GM18517 (cell line): ENCODE results near the gene ELAC2.

Experiments used
- ATAC-seq: cut with Tn5 transposase; IDR thresholded peaks from one replicate; pipeline ENCODE4 v1.9.1; 2021; ENCODE audit warnings: mild to moderate bottlenecking, moderate library complexity; ENCODE audit not compliant: unreplicated experiment

ELAC2 gene

DNA sequence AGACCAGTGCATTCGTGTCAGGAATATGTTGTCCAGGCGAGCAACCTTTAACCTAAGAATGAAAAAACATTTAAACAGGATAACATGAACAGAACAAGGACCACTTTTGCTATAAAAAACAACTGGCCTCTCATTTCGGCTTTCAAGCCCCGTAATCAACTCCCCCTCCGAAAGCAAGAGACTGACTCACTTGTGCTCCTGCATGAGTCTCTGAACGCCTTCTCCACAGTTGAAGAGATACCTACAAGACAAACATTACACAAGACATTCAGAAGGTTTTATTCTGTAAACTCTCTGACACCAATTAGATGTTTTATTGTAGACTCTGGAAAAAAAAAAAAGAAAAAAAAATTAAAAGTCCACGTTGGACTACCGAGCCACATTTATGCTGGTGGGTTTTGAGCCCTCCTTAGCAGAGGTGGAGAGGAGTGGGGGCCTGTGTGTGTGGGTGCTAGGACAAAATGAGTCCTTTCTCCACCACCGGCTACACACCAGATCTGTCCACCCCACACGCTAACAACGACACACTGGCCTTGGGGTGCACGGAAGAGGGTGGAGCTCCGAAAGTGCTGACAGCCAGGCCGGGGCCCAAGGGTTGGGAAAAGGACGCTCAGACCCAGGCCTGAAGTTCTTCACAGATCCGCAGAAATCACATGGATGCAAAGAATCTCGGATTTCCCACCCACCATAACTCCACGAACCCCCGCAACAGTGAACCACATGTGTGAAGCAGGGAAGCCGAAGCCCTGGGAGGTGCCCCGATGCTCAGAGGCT lies 759 bp downstream of the ELAC2 start:
- ATAC-seq = no peak

GRCh38 chr17:13014801-13015200 lies 3.0 kb downstream of the ELAC2 start:
- ATAC-seq = no peak

- no peak for ATAC-seq
These were observed 6.9 kb downstream of the ELAC2 start for GRCh38 chr17:13010959-13011358.

DNA sequence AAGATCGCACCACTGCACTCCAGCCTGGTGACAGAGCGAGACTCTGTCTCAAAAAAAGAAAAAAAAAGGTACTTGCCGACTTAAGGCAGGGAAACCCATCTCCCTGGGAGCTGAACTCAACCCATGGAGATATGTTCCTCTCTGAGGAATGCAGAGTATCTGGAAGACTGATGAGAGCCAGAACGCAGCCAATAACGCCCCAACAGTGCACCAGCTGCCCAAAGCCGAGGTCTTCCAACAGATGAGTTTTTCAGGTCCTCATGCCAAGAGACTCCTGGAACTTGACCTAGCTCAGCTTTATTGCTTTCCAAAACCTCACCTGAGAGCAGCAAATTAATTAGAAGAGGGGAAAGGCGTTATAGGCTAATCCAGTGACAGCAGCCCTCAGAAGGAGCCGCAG lies 9.4 kb downstream of the ELAC2 start:
- no peak for ATAC-seq

DNA sequence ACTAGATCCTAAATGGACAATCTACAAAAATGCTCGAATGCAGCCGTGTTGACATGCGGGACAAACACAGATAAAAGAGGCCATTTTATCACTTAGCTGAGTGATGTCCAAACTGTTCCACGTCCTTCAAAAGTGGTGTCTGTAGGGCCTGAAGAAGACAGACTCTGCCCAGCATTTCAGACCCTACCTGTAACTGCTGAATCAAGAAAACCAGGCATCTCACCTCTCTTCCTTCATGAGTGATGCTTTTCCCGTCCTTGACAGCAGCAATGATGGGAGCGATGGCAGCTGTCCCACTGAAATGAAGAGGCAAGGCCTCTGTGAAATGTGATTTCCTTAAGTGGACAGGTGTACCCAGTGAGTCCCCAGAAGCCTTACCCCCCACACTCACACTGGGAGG lies 12.3 kb downstream of the ELAC2 start:
- ATAC-seq = no peak

DNA sequence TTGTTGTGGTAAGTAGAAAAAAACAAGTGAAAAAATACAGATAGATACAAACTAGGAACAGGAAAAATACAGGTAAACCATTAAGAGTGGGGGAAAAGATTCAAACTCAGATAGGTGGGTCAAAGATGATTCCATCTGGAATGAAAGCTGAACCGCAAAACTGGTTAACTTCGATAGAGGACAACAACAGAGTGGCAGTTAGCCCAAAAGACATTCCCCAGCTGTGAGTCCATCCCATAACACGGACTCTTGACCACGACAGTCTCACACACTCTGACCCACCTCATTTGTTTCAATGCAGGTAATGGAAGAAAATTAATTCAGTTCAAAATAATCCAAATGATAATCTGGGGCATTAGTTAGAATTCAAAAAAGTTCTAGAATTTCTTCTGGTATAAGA lies 13.5 kb downstream of the ELAC2 start:
- no peak for ATAC-seq

GRCh38 chr17:13003927-13004326 lies 13.9 kb downstream of the ELAC2 start:
- no peak for ATAC-seq

DNA sequence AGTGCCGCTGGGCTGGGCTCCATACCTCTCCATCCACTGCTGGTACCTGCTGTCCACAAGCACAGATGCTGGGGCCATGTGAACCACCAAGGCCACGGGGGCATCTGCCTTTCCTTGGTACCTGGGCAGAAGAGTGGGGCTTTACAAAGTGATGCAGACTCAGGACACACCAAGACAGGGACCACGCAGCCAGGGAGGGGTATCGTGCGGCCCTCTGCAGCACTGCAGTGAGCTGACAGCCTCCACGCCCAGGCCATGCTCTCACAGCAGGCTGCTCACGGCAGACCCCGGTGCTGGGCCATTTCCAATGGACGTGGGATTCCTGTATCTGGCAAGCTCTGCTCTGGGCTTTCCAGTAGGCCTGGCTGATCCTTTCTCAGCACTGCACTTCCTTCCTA lies 14.4 kb downstream of the ELAC2 start:
- no peak for ATAC-seq

GRCh38 chr17:13002761-13003453 lies 14.9 kb downstream of the ELAC2 start:
- ATAC-seq = no peak

DNA sequence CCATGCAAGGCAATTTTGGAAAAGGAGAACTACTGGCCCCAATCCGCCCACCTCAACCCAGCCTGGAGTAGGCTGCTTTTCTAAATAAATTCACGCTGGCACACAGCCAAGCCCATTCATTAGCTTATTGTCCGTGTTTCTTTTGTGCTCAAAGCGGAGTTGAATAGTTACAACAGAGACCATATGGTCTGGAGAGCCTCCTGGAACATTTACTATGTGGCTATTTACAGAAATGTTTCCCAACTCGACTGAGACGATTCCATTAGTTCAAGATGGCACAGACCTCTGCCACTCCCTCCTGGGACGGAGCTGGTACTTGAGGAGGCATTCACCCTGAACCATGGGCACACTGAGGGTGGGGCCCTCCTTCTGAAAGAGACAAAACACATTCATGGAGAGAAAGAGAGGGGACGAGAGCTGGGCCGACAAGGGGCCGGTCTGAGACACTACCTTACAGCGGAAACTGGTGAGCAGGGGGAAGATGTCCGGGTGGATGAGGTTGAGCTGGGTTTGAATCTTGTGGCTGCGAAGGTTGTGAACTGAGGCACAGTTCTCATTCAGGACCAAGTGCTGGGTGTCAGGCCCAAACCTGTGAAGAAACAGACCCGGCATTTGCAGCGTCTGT lies 15.7 kb downstream of the ELAC2 start:
- ATAC-seq = no peak

DNA sequence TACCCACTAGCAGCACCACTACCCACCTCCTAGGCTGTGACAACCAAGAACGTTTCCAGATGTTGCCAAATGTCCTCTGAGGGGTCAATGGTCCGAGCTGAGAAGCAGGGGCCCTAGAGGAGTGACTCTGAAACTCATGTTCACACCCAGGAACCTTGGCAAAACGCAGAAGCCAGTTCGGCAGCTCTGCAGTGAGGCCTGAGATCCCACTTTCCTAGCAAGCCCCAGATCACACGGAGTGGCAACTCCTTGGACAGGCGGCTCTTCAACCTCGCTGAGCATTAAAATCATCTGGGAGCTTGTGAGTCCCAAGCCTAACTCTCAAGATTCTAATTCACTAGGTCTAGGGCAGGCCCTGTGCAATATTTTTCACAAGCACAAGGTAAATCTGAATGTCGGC lies 17.3 kb downstream of the ELAC2 start:
- ATAC-seq = no peak

DNA sequence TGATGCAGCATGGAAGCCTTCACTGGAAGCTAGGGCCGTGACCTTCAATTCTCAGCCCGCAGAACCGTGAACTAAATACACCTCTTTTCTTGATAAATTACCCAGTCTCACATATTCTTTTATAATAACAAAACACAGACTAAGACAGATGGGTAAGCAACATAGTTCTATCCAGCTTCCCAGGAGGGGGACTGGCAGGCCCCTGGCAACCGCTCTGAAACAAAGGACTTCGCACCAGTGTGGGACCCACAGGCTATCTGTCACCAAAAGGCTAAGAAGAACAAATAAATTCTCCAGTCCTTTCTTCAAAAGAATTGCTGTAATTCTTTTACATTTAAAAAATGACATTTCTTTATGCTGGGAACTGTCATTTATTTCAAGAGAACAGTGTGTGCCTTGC lies 19.0 kb downstream of the ELAC2 start:
- no peak for ATAC-seq

DNA sequence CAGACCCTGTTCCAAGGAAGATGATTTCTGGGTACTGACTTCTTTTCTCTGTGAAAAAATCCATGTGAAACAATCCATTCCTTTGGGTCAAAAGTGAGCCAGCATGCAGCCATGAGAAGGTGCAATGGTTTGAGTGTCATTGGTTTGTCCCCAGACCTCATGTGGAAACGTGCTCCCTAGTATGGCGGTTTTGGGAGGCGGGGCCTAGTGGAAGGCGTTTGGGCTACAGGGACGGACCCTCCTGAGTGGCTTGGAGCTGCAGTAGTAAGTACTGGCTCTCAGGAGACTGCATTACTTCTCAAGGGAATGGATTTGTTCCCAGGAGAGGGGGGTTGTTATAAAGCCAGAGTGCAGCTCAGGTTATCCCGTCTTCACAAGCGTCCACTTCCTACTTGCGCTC lies 19.4 kb downstream of the ELAC2 start:
- ATAC-seq = no peak

DNA sequence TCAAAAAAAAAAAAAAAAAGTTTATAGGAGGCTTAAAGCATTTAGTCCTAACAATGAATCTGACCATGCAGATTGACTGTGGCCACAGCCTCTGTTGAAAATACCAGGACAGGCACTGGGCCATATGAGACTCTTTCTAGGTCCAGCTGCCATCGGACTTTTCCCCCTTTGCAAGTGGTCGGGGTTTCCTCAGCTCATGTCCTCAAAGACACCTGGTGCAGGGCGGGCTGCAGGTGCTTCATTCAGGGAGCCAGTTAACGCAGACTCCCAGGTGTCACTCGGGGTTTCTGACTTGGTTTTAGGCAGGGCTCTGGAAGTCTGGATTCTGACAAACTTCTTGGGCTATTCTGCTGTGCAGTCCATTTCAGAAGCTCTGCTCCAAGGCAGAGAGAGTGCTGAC lies 20.9 kb downstream of the ELAC2 start:
- no peak for ATAC-seq

- no peak for ATAC-seq
These were observed 21.5 kb downstream of the ELAC2 start for GRCh38 chr17:12996357-12996756.

DNA sequence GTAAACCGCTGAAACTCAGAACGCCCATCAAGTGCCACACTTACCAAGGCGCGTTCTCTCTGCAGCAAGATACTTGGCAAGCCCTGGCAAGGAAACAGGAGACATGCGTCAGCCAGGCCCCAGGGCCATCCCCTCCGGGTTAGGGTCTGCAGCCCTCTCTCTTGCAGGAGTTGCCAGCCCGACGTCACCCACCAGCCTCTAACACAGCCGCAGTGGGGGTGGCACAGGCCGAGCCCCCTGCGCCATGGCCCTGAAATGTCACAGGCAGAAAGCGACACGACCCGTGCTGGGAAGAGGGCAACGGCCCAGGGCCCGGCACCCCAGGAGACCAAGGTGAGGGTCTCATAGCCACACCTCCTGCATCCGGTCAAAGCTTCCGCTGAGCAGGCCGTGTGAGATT lies 21.9 kb downstream of the ELAC2 start:
- ATAC-seq = no peak

DNA sequence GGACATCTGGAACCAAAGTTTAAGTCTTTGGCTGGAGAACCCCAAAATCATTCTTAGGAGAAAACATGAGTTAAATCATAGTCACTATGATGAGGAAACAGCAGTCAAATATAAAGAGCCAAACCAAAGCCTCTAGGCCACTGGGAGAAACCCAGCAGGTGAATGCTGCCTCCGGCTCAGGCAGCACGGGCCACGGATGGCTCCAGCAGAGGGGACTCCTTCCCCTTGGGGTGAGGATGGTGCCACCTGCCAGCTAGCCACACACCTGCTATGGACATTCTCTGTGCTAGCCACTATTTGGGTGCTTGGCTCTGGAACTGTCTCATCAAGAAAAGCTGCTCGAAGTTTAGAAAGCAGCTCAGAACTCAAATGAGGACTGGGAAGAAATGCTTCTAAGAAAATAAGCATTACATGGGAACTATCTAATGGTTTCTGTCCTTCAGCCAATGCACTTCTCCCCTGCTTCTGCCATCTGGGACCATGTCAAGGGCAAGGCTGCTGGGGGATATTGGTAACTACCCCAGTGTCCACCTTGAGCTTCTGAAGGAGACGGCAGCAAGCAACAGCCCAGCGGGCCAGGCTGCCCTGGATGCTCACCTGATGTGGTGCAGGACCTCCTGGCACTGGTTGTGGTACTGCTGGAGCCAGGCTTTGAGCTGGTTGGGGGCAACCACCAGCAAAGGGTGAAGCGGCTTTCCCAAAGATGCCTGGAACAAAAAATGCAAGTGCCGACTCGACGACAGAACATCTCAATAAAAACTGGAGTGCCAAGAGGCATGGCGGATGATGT lies 22.5 kb downstream of the ELAC2 start:
- no peak for ATAC-seq

GRCh38 chr17:12994341-12995074 lies 23.3 kb downstream of the ELAC2 start:
- ATAC-seq = no peak

GRCh38 chr17:12993631-12994030 lies 24.2 kb downstream of the ELAC2 start:
- ATAC-seq = no peak

GRCh38 chr17:12992676-12993075 lies 25.2 kb downstream of the ELAC2 start:
- ATAC-seq = no peak

GRCh38 chr17:12990926-12991325 lies 26.9 kb downstream of the ELAC2 start:
- ATAC-seq = no peak
